Amniotic stem cell (primary cell): ENCODE measurements around the gene CFAP210.
"Not testable (repeated sequence)": the region's sequence is repeated elsewhere in the genome, so short reads cannot be mapped to it uniquely, and the experiment has no call there.

Experiments used
- DNase-seq: peaks from one replicate; lab custom pipeline; 2025; lab: John Stamatoyannopoulos, UW

CFAP210 gene

GRCh38 chr2:169619946-169620345 is 74.3 kb downstream of the CFAP210 start:
- no peak for DNase-seq

- DNase-seq, result not testable (repeated sequence)
These were observed 78.2 kb downstream of the CFAP210 start for GRCh38 chr2:169615982-169616381.

DNA sequence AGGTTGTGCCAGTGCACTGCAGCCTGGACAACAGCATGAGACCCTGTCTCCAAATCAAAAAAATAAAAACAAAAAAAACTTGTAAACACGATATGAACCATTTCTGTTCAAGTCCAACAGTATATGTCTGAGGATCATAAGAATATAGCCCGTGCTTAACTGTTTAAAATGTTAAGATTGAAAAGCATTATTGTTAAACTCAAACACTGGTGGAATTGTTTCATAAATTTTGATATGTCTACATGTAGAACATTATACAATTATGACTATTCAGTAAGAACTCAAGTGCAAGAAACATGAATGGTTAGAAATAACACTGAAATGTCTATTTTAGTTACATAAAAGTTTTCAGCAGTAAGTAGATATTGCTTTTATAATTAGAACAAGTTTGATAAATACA is 80.3 kb downstream of the CFAP210 start:
- DNase-seq, result no peak

- DNase-seq, result no peak
These were observed 84.9 kb downstream of the CFAP210 start for GRCh38 chr2:169609264-169609663.

DNA sequence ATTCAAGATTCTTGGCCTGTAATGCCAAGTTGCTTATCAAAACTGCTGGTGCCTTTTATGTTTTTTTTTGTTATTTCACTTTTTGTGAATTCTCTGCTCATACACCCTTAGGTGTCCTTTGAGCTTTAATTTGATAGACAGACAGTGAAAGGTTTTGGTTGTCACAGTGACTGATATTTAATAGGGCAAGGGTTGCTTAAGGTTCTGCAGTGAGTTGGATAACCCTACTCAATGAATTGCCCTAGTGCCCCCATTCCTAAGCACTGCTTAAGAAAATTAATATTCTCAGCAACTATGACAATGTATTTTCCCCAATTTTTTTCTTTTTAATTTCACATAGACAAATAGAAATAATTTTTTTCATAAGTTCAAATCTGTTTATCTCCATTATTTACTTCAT is 94.6 kb downstream of the CFAP210 start:
- DNase-seq, result no peak

GRCh38 chr2:169598982-169599381 is 95.2 kb downstream of the CFAP210 start:
- no peak for DNase-seq

DNA sequence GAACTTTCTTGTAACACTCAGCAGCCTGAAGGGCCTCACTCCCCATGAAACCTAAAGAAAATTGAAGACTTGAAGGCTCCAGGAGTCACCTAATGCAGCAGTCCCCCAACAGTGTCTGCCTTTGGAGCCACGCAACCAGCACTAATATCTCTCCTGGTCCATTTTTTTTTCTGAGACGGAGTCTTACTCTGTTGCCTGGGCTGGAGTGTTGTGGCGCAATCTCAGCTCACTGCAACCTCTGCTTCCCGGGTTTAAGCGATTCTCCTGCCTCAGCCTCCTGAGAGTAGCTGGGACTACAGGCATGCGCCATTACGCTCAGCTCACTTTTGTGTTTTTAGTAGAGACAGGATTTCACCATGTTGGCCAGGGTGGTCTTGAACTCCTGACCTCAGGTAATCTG is 97.7 kb downstream of the CFAP210 start:
- DNase-seq, result not testable (repeated sequence)
